Endothelial cell of umbilical vein (primary cell): ENCODE measurements around the gene STAC2. TPM values are rescaled to one million over a fixed set of nuclear protein-coding genes. Genes with fewer than 3 reads are reported as not detected.

Source experiments
- BruUV-seq: library from RNA; stranded (reverse); fragments of 400-500 nt; replicated peaks from 2 replicates; lab custom pipeline; 2021; lab: Mats Ljungman, UMichigan
- CTCF ChIA-PET: fragments of 300-600, 350-600 bp; sonication (Branson Sonifier 250); formaldehyde crosslinking; loops from one replicate; lab custom pipeline; 2021; ENCODE audit warnings: antibody characterized with exemption, inconsistent platforms; lab: Charles Lee
- POLR2A ChIA-PET: fragments of 300-600, 350-600 bp; sonication (Branson Sonifier 250); formaldehyde crosslinking; loops from one replicate; lab custom pipeline; 2021; ENCODE audit warnings: antibody characterized with exemption, inconsistent platforms; lab: Charles Lee
- DNase-seq: peaks from one replicate; pipeline ENCODE4 v3.0.0-alpha.2; 2011; ENCODE audit warnings: low read depth, low spot score
- FAIRE-seq: peaks from 2 replicates; lab custom pipeline; 2011; peaks lifted over from hg19 to GRCh38; lab: Jason Lieb, UNC
- H2AFZ ChIP-seq: 2 replicates; pipeline ENCODE4 v1.6.0; 2012; ENCODE audit warnings: low read depth, low read length, control low read depth, inconsistent platforms
- H3K27ac ChIP-seq: 2 replicates; pipeline ENCODE4 v1.5.1; 2011; ENCODE audit warnings: low read depth, mild to moderate bottlenecking, control low read depth, low read length, moderate library complexity; ENCODE audit not compliant: insufficient read depth
- H3K27me3 ChIP-seq, 2 experiments: 2 replicates each; pipeline versions ENCODE4 v1.6.0 to v1.6.1; 2011; ENCODE audit warnings: low read length in 2 of 2, mixed read lengths in 1 of 2; ENCODE audit not compliant: control insufficient read depth in 2 of 2, insufficient read depth in 2 of 2
- H3K36me3 ChIP-seq, 2 experiments: 2 replicates in 1 of 2; 3 replicates in 1 of 2; pipeline ENCODE4 v1.5.1; 2011; ENCODE audit warnings: low read length in 2 of 2, mild to moderate bottlenecking in 1 of 2, moderate library complexity in 1 of 2; ENCODE audit not compliant: control insufficient read depth in 2 of 2, insufficient read depth in 2 of 2; ENCODE audit errors: extremely low read depth in 1 of 2
- H3K4me1 ChIP-seq: 3 replicates; pipeline ENCODE4 v1.5.1; 2011; ENCODE audit warnings: mild to moderate bottlenecking, low read length; ENCODE audit not compliant: control insufficient read depth, insufficient read depth; ENCODE audit errors: extremely low read depth
- H3K4me2 ChIP-seq: 2 replicates; pipeline ENCODE4 v1.6.1; 2011; ENCODE audit warnings: low read length, control low read depth, mixed read lengths; ENCODE audit not compliant: insufficient read depth
- H3K4me3 ChIP-seq, 3 experiments: fragments of 200-600 bp in 1 of 3; sonication (generic), shearing (Covaris generic) in 1 of 3; replicated peaks in 1 of 3; 2 replicates each; pipeline ENCODE4 v1.5.1; 2011 to 2016; ENCODE audit warnings: control low read depth in 3 of 3, low read length in 3 of 3, mild to moderate bottlenecking in 2 of 3, inconsistent platforms in 1 of 3, low read depth in 1 of 3, moderate library complexity in 1 of 3; ENCODE audit not compliant: insufficient read depth in 1 of 3
- H3K79me2 ChIP-seq: 2 replicates; pipeline ENCODE4 v1.6.0; 2012; ENCODE audit warnings: low read length, inconsistent platforms; ENCODE audit not compliant: control insufficient read depth, insufficient read depth
- H3K9ac ChIP-seq: replicated peaks from 2 replicates; pipeline ENCODE3; 2011; ENCODE audit warnings: low read length, control low read depth; ENCODE audit not compliant: insufficient read depth; ENCODE audit errors: extremely low read depth
- H3K9me1 ChIP-seq: replicated peaks from 3 replicates; pipeline ENCODE4 v1.6.0; 2011; ENCODE audit warnings: mild to moderate bottlenecking, low read length; ENCODE audit not compliant: control insufficient read depth, insufficient read depth; ENCODE audit errors: extremely low read depth
- H3K9me3 ChIP-seq: replicated peaks from 2 replicates; pipeline ENCODE4 v1.5.1; 2012; ENCODE audit warnings: low read length, inconsistent platforms; ENCODE audit not compliant: control insufficient read depth, insufficient read depth
- H4K20me1 ChIP-seq: replicated peaks from 2 replicates; pipeline ENCODE3; 2011; ENCODE audit warnings: mild to moderate bottlenecking, low read length; ENCODE audit not compliant: control insufficient read depth, insufficient read depth; ENCODE audit errors: extremely low read depth
- CTCF ChIP-seq, 2 donors: IDR thresholded peaks; 1 replicate in 1 of 2; 2 replicates in 1 of 2; pipeline ENCODE4 v1.5.1; 2011; ENCODE audit warnings: low read length in 2 of 2, mild to moderate bottlenecking in 2 of 2, moderate library complexity in 2 of 2, control low read depth in 1 of 2, inconsistent platforms in 1 of 2, low read depth in 1 of 2; ENCODE audit not compliant: insufficient read depth in 1 of 2; ENCODE audit errors: extremely low read depth in 1 of 2
- EZH2 ChIP-seq: IDR thresholded peaks from 2 replicates; pipeline ENCODE4 v1.6.1; 2012; ENCODE audit warnings: borderline replicate concordance, low read depth, mild to moderate bottlenecking, moderate library complexity, low read length, inconsistent platforms; ENCODE audit not compliant: severe bottlenecking
- FOS ChIP-seq: IDR thresholded peaks from 2 replicates; pipeline ENCODE4 v1.6.1; 2011; ENCODE audit warnings: mild to moderate bottlenecking, low read length, moderate library complexity, borderline replicate concordance; ENCODE audit not compliant: insufficient read depth
- GATA2 ChIP-seq: IDR thresholded peaks from 2 replicates; pipeline ENCODE4 v1.7.0; 2011; ENCODE audit warnings: low read depth, mild to moderate bottlenecking, moderate library complexity, mixed read lengths, low read length; ENCODE audit not compliant: insufficient read length, insufficient read depth
- JUN ChIP-seq: IDR thresholded peaks from 2 replicates; pipeline ENCODE4 v1.6.1; 2011; ENCODE audit warnings: borderline replicate concordance, low read depth; ENCODE audit not compliant: insufficient read length, insufficient read depth
- MAX ChIP-seq: IDR thresholded peaks from 2 replicates; pipeline ENCODE4 v1.6.1; 2011; ENCODE audit not compliant: insufficient read depth, insufficient read length
- MYC ChIP-seq: IDR thresholded peaks from one replicate; pipeline ENCODE4 v1.6.1; 2011; ENCODE audit warnings: mild to moderate bottlenecking, low read depth, low read length
- POLR2A ChIP-seq: IDR thresholded peaks from 2 replicates; pipeline ENCODE4 v1.6.1; 2012; ENCODE audit warnings: low read depth, mild to moderate bottlenecking, control low read depth, low read length
- POLR2AphosphoS5 ChIP-seq: IDR thresholded peaks from 2 replicates; pipeline ENCODE4 v1.6.1; 2012; ENCODE audit warnings: low read depth, mild to moderate bottlenecking, control low read depth, low read length, moderate library complexity; ENCODE audit not compliant: insufficient read depth
- dilution Hi-C: fragments of 300-500 bp; cut with MboI; formaldehyde crosslinking; loops from one replicate; pipeline ENCODE4 v1.15.0; 2019; ENCODE audit warnings: low sequenced_read_pairs; ENCODE audit not compliant: extremely low pct_ligation_motif_present
- intact Hi-C: fragments of 100-400 bp; cut with micrococcal nuclease; formaldehyde crosslinking; loops from one replicate; pipeline ENCODE4 v1.10.0; 2022
- polyA plus RNA-seq, 4 experiments: library from polyadenylated mRNA; depleted of rRNA in 3 of 4; stranded (reverse) in 3 of 4; unstranded in 1 of 4; fragments of >200 nt; gene quantifications; 2 replicates each; pipeline versions ENCODE4 v1.2.1 to v1.2.3, GENCODE V29; 2011 to 2012; ENCODE audit warnings: missing spikeins in 1 of 4
- total RNA-seq: library from RNA; stranded (reverse); gene quantifications from 2 replicates; pipeline ENCODE4 v1.2.3, GENCODE V29; 2021

The STAC2 gene
- total and polyA plus RNA-seq, 2 donors (not counting 3 experiments of a cell fraction or from before 2014, with no cell fraction given), result not detected

DNA sequence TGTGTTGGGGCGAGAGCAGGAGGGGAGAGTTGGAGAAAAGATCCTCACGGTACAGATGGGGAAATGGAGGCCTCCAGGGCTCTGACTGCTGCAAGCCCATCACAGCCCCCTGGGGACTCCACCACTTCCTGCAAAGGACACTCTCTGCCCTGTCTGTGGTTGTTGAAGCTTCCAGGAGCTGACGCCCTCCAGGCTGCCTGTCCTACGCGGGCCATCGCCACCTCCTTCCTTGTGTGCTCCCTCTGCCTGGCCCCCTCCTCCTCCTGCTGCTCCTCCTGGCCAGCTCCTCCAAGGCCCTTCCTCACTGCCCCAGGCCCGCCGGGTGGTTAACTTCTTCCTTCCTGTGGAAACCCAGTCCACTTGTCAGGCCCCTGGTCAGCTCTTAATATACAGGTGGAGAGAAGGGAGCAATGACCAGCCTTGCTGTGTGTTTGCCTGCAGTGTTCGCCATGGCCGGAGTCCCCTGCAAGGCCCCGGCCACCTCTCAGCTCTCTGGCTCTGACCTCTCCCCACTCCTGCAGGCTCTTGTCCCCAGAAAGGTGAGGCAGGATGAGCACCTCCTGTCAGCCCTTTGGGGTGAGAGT is 18.4 kb upstream of the STAC2 start:
- Histone ChIP-seq H3K4me1 (no peaks in the 10 kb centered on the region), H2AFZ (no peak overlapping the region), H3K9ac (no peak overlapping the region), H3K36me3 (no peaks in the 10 kb centered on the region), H3K4me2 (no peak overlapping the region), H3K4me3 (no peak overlapping the region), H3K79me2 (no peaks in the 10 kb centered on the region), H3K9me1 (no peaks in the 10 kb centered on the region), H3K9me3 (no peaks in the 10 kb centered on the region), H3K27ac (no peak overlapping the region), H4K20me1 (no peaks in the 10 kb centered on the region), H3K27me3 (peaks cover 0 to 3% of the 10 kb centered on the region in 2 experiments)
- FAIRE-seq (no peak), DNase-seq (no peak)
- dilution Hi-C loops, result no loop called here
- no TSS peak for BruUV-seq
- intact Hi-C loops, result loop anchor here (1.0 kb wide), 2 partner anchors 37 to 261 kb away; no protein-coding TSS in a partner anchor
- no peak for TF ChIP-seq GATA2
- TF ChIP-seq POLR2A, result no peak
- TF ChIP-seq FOS, result no peak
- no peak for TF ChIP-seq MYC
- no peak for TF ChIP-seq JUN
- no peak for TF ChIP-seq EZH2
- ChIA-PET POLR2A (interaction anchor here (0.5 to 1.0 kb wide), 4 partner anchors 21 to 65 kb away, joined by 3 to 8 read pairs (median 4); partner anchors contain the start of gene RPL19), CTCF (interaction anchor here (0.6 to 12.5 kb wide), 51 partner anchors 8 to 686 kb away, joined by 3 to 420 read pairs (median 5); partner anchors contain the start of genes FBXL20, FBXO47, RPL19 and STAC2)

DNA sequence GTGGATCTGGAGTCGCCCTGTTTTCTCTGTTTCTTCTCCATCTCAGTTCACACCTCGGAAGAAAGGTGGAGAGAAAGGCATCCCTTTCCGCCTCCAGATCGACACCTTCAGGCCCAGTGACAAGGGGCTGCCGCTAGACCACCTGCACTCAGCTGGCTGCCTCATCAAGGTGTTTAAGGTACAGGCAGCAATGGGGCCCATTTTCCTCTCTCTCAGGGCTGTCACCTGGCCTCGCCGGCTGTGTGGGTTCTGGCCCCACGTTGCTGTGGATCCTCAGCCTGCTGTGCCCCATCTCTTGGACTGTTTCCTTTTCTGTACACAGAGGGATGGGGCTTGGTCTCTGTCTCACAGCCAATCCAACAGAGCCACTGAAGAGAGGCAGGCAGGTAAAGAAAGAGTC is 17.4 kb upstream of the STAC2 start:
- DNase-seq, result no peak
- POLR2A ChIA-PET, result no interaction called here

More for the DNA sequence above, 17.4 kb upstream of the STAC2 start:
- dilution Hi-C loops (no loop called here), intact Hi-C loops (no loop called here)
- Histone ChIP-seq H3K9ac (no peak overlapping the region), H3K27me3 (peaks cover 0 to 3% of the 10 kb centered on the region in 2 experiments), H3K4me3 (no peak overlapping the region), H3K27ac (no peak overlapping the region), H3K9me3 (no peaks in the 10 kb centered on the region), H3K36me3 (no peaks in the 10 kb centered on the region), H3K4me2 (no peak overlapping the region), H3K79me2 (no peaks in the 10 kb centered on the region), H3K4me1 (peaks cover 3% of the 10 kb centered on the region), H4K20me1 (no peaks in the 10 kb centered on the region), H2AFZ (no peak overlapping the region), H3K9me1 (no peaks in the 10 kb centered on the region)
- CTCF ChIA-PET, result interaction anchor here (0.7 to 12.5 kb wide), 13 partner anchors 7 to 372 kb away, joined by 3 to 420 read pairs (median 8); partner anchors contain the start of gene STAC2
- BruUV-seq, result no TSS peak
- no peak for FAIRE-seq
- TF ChIP-seq POLR2AphosphoS5 (no peak), FOS (no peak), CTCF (IDR thresholded peaks at IDR 0.05; ENCODE audit: extremely low read depth in 1 of 2, insufficient read depth in 1 of 2, low read depth in 1 of 2, low read length in 2 of 2) (no peak), JUN (no peak), POLR2A (no peak), MYC (no peak), GATA2 (no peak), MAX (no peak), EZH2 (no peak)
